HepG2 (cell line): ENCODE data around the gene LIPT1. TPM values are rescaled to one million over a fixed set of nuclear protein-coding genes. Genes with fewer than 3 reads are reported as not detected.

Experiments used
- ATAC-seq: fragments of 200-7000 bp; cut with Tn5 transposase; 3 replicates; pipeline ENCODE4 v1.9.1; 2020; ENCODE audit warnings: mild to moderate bottlenecking, moderate library complexity
- BruUV-seq: library from RNA; stranded (reverse); fragments of 400-500 nt; replicated peaks from 2 replicates; lab custom pipeline; 2021; lab: Mats Ljungman, UMichigan
- CTCF ChIA-PET: fragments of 300-600 bp; formaldehyde crosslinking; extraction: SDS; loops from one replicate; lab custom pipeline; 2021; ENCODE audit warnings: low total read pairs, inconsistent platforms, low intra/inter-chr PET ratio; lab: Yijun Ruan, JAX
- POLR2A ChIA-PET: fragments of 350-600 bp; sonication (Branson Sonifier 250); formaldehyde crosslinking; loops from one replicate; lab custom pipeline; 2020; ENCODE audit warnings: antibody characterized with exemption, inconsistent platforms; lab: Yijun Ruan, JAX
- DNase-seq: peaks from one replicate; pipeline ENCODE4 v3.0.0-alpha.2; 2015; ENCODE audit warnings: low spot score
- FAIRE-seq: peaks from 3 replicates; lab custom pipeline; 2011; peaks lifted over from hg19 to GRCh38; lab: Jason Lieb, UNC
- H2AFZ ChIP-seq: one replicate; pipeline ENCODE4 v1.6.1; 2011; ENCODE audit warnings: low read length, inconsistent platforms
- H3K27ac ChIP-seq: fragments of 300-600 bp; 3 replicates; pipeline ENCODE4 v1.8.0; 2011; ENCODE audit warnings: mixed run types, mild to moderate bottlenecking, mixed read lengths, low read length, inconsistent platforms; ENCODE audit not compliant: insufficient read depth; ENCODE audit errors: extremely low read length
- H3K27me3 ChIP-seq, 2 experiments: fragments of 200-600 bp in 1 of 2; 2 replicates in 1 of 2; 3 replicates in 1 of 2; pipeline versions ENCODE4 v1.6.0 to v1.8.0; 2011; ENCODE audit warnings: low read length in 2 of 2, mild to moderate bottlenecking in 2 of 2, moderate library complexity in 2 of 2, inconsistent platforms in 1 of 2; ENCODE audit not compliant: insufficient read depth in 2 of 2, control insufficient read depth in 1 of 2
- H3K36me3 ChIP-seq, 2 experiments: fragments of 200-600 bp in 1 of 2; replicated peaks in 1 of 2; 2 replicates in 1 of 2; 3 replicates in 1 of 2; pipeline versions ENCODE4 v1.5.1 to v1.8.0; 2011; ENCODE audit warnings: low read length in 2 of 2, inconsistent platforms in 1 of 2; ENCODE audit not compliant: insufficient read depth in 2 of 2, control insufficient read depth in 1 of 2
- H3K4me1 ChIP-seq: 2 replicates; pipeline ENCODE4 v1.5.1; 2012; ENCODE audit warnings: low read length, inconsistent platforms; ENCODE audit not compliant: insufficient read depth
- H3K4me2 ChIP-seq: 2 replicates; pipeline ENCODE4 v1.6.0; 2011; ENCODE audit warnings: low read depth, low read length, inconsistent platforms
- H3K4me3 ChIP-seq, 3 experiments: fragments of 200-600 bp in 1 of 3; sonication (generic), shearing (Covaris generic) in 1 of 3; replicated peaks in 1 of 3; 2 replicates each; pipeline ENCODE4 v1.5.1; 2011 to 2016; ENCODE audit warnings: low read length in 3 of 3, inconsistent platforms in 2 of 3, low read depth in 2 of 3, mild to moderate bottlenecking in 2 of 3, control low read depth in 1 of 3, mixed read lengths in 1 of 3; ENCODE audit not compliant: insufficient read depth in 1 of 3
- H3K79me2 ChIP-seq: one replicate; pipeline ENCODE4 v1.6.1; 2011; ENCODE audit warnings: low read length, inconsistent platforms; ENCODE audit not compliant: insufficient read depth
- H3K9ac ChIP-seq: 2 replicates; pipeline ENCODE4 v1.6.0; 2011; ENCODE audit warnings: mild to moderate bottlenecking, low read depth, low read length, inconsistent platforms; ENCODE audit not compliant: insufficient read depth
- H3K9me3 ChIP-seq: 2 replicates; pipeline ENCODE4 v1.5.1; 2012; ENCODE audit warnings: mild to moderate bottlenecking, low read length
- H4K20me1 ChIP-seq: 2 replicates; pipeline ENCODE4 v1.6.0; 2011; ENCODE audit warnings: inconsistent platforms, mild to moderate bottlenecking, low read length, moderate library complexity; ENCODE audit not compliant: insufficient read depth
- CREB1 ChIP-seq, 2 experiments: fragments of 450-650 bp in 1 of 2; IDR thresholded peaks; 2 replicates each; pipeline ENCODE4 v1.6.1; 2016 to 2017; ENCODE audit warnings: control low read depth in 1 of 2, mild to moderate bottlenecking in 1 of 2, missing compliant biosample characterization in 1 of 2, missing genetic modification characterization in 1 of 2
- ELF3 ChIP-seq: IDR thresholded peaks from 2 replicates; pipeline ENCODE4 v1.6.1; 2016; ENCODE audit warnings: missing genetic modification reagents, missing compliant biosample characterization
- HDAC2 ChIP-seq: sonication (generic); formaldehyde crosslinking; IDR thresholded peaks from 2 replicates; pipeline ENCODE4 v1.4.0; 2020; ENCODE audit warnings: missing genetic modification reagents
- HHEX ChIP-seq: IDR thresholded peaks from 2 replicates; pipeline ENCODE4 v1.6.1; 2016; ENCODE audit warnings: control low read depth
- NFE2L1 ChIP-seq: sonication (generic); formaldehyde crosslinking; IDR thresholded peaks from 2 replicates; pipeline ENCODE4 v1.4.0; 2020; ENCODE audit warnings: missing genetic modification reagents, mild to moderate bottlenecking, borderline replicate concordance
- STAT6 ChIP-seq: sonication (generic); formaldehyde crosslinking; IDR thresholded peaks from 2 replicates; pipeline ENCODE4 v1.4.0; 2020; ENCODE audit warnings: missing genetic modification reagents, mild to moderate bottlenecking, borderline replicate concordance
- TMF1 ChIP-seq: sonication (generic); formaldehyde crosslinking; IDR thresholded peaks from 2 replicates; pipeline ENCODE4 v1.8.1; 2022; ENCODE audit warnings: low read depth, missing genetic modification reagents
- ZBTB2 ChIP-seq: sonication (generic); formaldehyde crosslinking; IDR thresholded peaks from 2 replicates; pipeline ENCODE4 v1.8.0; 2022; ENCODE audit warnings: low read depth, missing genetic modification reagents
- ZNF225 ChIP-seq: sonication (generic); formaldehyde crosslinking; IDR thresholded peaks from 2 replicates; pipeline ENCODE4 v1.4.0; 2020; ENCODE audit warnings: mild to moderate bottlenecking, missing genetic modification reagents
- ZNF570 ChIP-seq: sonication (generic); formaldehyde crosslinking; IDR thresholded peaks from 2 replicates; pipeline ENCODE4 v1.4.0; 2020; ENCODE audit warnings: mild to moderate bottlenecking, missing genetic modification reagents, borderline replicate concordance
- ZNF607 ChIP-seq: sonication (generic); formaldehyde crosslinking; IDR thresholded peaks from 2 replicates; pipeline ENCODE4 v1.5.1; 2020; ENCODE audit warnings: missing genetic modification reagents, mild to moderate bottlenecking, borderline replicate concordance
- ZSCAN22 ChIP-seq: sonication (generic); formaldehyde crosslinking; IDR thresholded peaks from 2 replicates; pipeline ENCODE4 v1.4.0; 2020; ENCODE audit warnings: mild to moderate bottlenecking, missing genetic modification reagents
- WGBS: methylation state at CpG from one replicate; pipeline ENCODE4 v1.1.6; 2017; ENCODE audit warnings: low lambda C conversion rate; 5-methylcytosine and 5-hydroxymethylcytosine counted together
- in situ Hi-C: cut with HindIII; loops from 2 replicates; pipeline ENCODE4 v1.10.0; 2017; ENCODE audit warnings: low pct_unique_long_range_greater_than_20kb; ENCODE audit not compliant: extremely low pct_ligation_motif_present
- intact Hi-C: fragments of 100-400 bp; cut with micrococcal nuclease; formaldehyde crosslinking; loops from one replicate; pipeline ENCODE4 v1.10.0; 2022; ENCODE audit not compliant: unreplicated experiment
- polyA plus RNA-seq, 8 experiments: library from polyadenylated mRNA; depleted of rRNA in 3 of 8; stranded (reverse) in 7 of 8; unstranded in 1 of 8; fragments of >200 nt; fragmentation: Illumina TruSeq in 4 of 8; extraction: Trizol in 4 of 8; gene quantifications; 2 replicates each; pipeline versions ENCODE4 v1.2.1 to v1.2.3, GENCODE V29; 2011 to 2016; ENCODE audit warnings: low read depth in 4 of 8, missing spikeins in 1 of 8, mixed read lengths in 1 of 8; ENCODE audit not compliant: insufficient read depth in 1 of 8
- total RNA-seq, 5 experiments: library from RNA; depleted of rRNA; stranded (reverse); fragments of >200 nt; fragmentation: Illumina TruSeq; extraction: Trizol; gene quantifications; 2 replicates each; pipeline ENCODE4 v1.2.3, GENCODE V29; 2016; ENCODE audit warnings: low read depth in 1 of 5

LIPT1 gene
- total and polyA plus RNA-seq, 2 of the 13 experiments (the other 11 are each of a cell fraction or from before 2014, with no cell fraction given): 8.0 to 9.6 TPM

- TF ChIP-seq STAT6 (CRISPR knock-in tag): no peak
- TF ChIP-seq CREB1 (IDR thresholded peaks at IDR 0.05): no peak
- TF ChIP-seq CREB1 (CRISPR knock-in tag; IDR thresholded peaks at IDR 0.05): no peak
- TF ChIP-seq ZSCAN22: no peak
Measured at GRCh38 chr2:99150706-99151105, 4.1 kb upstream of the LIPT1 start (continued).

GRCh38 chr2:99152199-99152895, 2.4 kb upstream of the LIPT1 start:
- no peak for ATAC-seq
- POLR2A ChIA-PET: interaction anchor here (4.9 kb wide), 1 partner anchor 11 kb away, joined by 140 read pairs; the partner anchor contains the start of gene C2orf15

More at GRCh38 chr2:99152199-99152895, 2.4 kb upstream of the LIPT1 start:
- Histone ChIP-seq H3K36me3 (no peaks in the 10 kb centered on the region; a peak in 1 of 5 replicates), H3K4me2 (no peak overlapping the region), H3K9ac (no peak overlapping the region), H3K4me1 (peaks cover 42% of the 10 kb centered on the region), H3K27me3 (no peaks in the 10 kb centered on the region; a peak in 1 of 5 replicates), H3K27ac (no peak overlapping the region), H4K20me1 (no peaks in the 10 kb centered on the region), H3K9me3 (no peaks in the 10 kb centered on the region), H2AFZ (no peak overlapping the region), H3K4me3 (no peak overlapping the region), H3K79me2 (peaks cover 18% of the 10 kb centered on the region)
- intact Hi-C loops: no loop called here
- no peak for DNase-seq
- in situ Hi-C loops: no loop called here
- no peak for TF ChIP-seq ELF3 (CRISPR knock-in tag)
- TF ChIP-seq HDAC2: no peak
- TF ChIP-seq ZNF570 (CRISPR knock-in tag): no peak
- TF ChIP-seq TMF1: no peak
- TF ChIP-seq ZNF225 (CRISPR knock-in tag): no peak
- TF ChIP-seq HHEX (CRISPR knock-in tag): no peak
- no peak for TF ChIP-seq ZNF607
- TF ChIP-seq ZBTB2 (CRISPR knock-in tag): no peak
- no peak for TF ChIP-seq NFE2L1 (CRISPR knock-in tag)
- no peak for FAIRE-seq
- 94% methylated on average over 7 of the region's 7 CpGs for WGBS
- CTCF ChIA-PET: no interaction called here
- BruUV-seq: no TSS peak
